ENCODE data around the gene DHRS4L2. TPM values are rescaled to one million over a fixed set of nuclear protein-coding genes. Genes with fewer than 3 reads are reported as not detected.
A peak's percentile ranks its signal among the peaks of the same experiment; 100 is the strongest.
"Not testable (repeated sequence)": the region's sequence is repeated elsewhere in the genome, so short reads cannot be mapped to it uniquely, and the experiment has no call there.

Gene DHRS4L2
- total RNA-seq, 1 donor from 2014 or later, result 13.4 TPM

DNA sequence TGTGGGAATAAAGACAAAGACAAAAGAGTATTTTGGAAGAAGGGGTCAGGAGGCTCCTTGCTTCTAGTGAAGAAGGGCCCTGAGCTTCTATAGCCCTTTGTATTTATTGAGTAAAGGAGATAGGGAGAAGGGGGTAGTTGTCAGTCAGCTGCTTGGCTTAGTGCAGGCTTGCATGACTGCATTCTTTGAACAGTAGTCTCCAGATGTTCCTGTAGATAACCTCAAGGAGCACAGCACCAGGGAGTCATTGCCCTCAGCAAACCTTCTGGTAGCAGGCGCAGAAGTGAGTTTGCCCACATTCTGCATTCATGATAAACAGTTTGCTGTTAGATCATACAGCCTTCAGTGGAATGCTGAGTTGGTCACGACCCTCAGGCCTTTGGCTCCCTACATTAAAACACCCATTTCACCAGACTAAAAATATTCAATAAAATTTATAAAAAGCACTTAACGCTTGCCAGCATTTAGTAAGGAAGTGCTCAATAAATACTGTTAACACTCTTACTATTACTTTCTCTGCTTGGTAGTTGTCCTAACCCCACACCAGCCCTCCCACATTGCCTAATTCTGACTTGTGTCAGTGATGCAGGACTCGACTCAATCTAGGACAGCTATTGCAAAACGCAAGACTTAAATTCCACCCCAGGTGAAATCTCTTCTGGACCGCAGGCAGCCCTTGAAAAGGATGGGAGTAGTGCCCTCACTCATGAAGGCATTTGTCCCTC is 38.2 kb upstream of the DHRS4L2 start:
- Histone ChIP-seq H3K36me3 (ENCODE audit: insufficient read depth, low read length) (no peaks in the 10 kb centered on the region), H3K9me3 (ENCODE audit: insufficient read depth, low read depth, low read length) (no peaks in the 10 kb centered on the region), H3K9ac (ENCODE audit: low read length) (no peak overlapping the region), H3K27me3 (ENCODE audit: insufficient read depth, low read length) (no peaks in the 10 kb centered on the region), H2AFZ (ENCODE audit: low read depth, low read length) (no peak overlapping the region), H3K4me3 (ENCODE audit: insufficient read depth, low read depth, low read length) (no peak overlapping the region), H3K4me1 (ENCODE audit: insufficient read depth, low read length) (peaks cover 3% of the 10 kb centered on the region), H3K79me2 (ENCODE audit: insufficient read depth, low read length) (peaks cover 6% of the 10 kb centered on the region), H4K20me1 (ENCODE audit: insufficient read depth, low read length) (peaks cover 3% of the 10 kb centered on the region), H3K4me2 (ENCODE audit: low read length) (no peak overlapping the region), H3K27ac (ENCODE audit: low read depth, low read length) (no peak overlapping the region)
- Mint-ChIP-seq H3K36me3 (ENCODE audit: low read depth, unreplicated experiment) (peaks cover 3% of the 10 kb centered on the region), H3K9me3 (ENCODE audit: unreplicated experiment) (peaks cover 9% of the 10 kb centered on the region), H3K4me1 (ENCODE audit: low read depth, unreplicated experiment) (peaks cover 2% of the 10 kb centered on the region), H3K27ac (ENCODE audit: unreplicated experiment) (no peak overlapping the region), H3K4me3 (ENCODE audit: unreplicated experiment) (no peak overlapping the region), H3K27me3 (ENCODE audit: low read depth, unreplicated experiment) (no peaks in the 10 kb centered on the region)
- DNase-seq (ENCODE audit: low read depth) (no peak), FAIRE-seq (no peak)
- no peak for TF ChIP-seq EZH2 (IDR thresholded peaks at IDR 0.05; ENCODE audit: insufficient read depth, low read length)
- TF ChIP-seq, protein P1, sequence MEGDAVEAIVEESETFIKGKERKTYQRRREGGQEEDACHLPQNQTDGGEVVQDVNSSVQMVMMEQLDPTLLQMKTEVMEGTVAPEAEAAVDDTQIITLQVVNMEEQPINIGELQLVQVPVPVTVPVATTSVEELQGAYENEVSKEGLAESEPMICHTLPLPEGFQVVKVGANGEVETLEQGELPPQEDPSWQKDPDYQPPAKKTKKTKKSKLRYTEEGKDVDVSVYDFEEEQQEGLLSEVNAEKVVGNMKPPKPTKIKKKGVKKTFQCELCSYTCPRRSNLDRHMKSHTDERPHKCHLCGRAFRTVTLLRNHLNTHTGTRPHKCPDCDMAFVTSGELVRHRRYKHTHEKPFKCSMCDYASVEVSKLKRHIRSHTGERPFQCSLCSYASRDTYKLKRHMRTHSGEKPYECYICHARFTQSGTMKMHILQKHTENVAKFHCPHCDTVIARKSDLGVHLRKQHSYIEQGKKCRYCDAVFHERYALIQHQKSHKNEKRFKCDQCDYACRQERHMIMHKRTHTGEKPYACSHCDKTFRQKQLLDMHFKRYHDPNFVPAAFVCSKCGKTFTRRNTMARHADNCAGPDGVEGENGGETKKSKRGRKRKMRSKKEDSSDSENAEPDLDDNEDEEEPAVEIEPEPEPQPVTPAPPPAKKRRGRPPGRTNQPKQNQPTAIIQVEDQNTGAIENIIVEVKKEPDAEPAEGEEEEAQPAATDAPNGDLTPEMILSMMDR (IDR thresholded peaks at IDR 0.05; ENCODE audit: insufficient read depth, low read depth, low read length), result no peak

DNA sequence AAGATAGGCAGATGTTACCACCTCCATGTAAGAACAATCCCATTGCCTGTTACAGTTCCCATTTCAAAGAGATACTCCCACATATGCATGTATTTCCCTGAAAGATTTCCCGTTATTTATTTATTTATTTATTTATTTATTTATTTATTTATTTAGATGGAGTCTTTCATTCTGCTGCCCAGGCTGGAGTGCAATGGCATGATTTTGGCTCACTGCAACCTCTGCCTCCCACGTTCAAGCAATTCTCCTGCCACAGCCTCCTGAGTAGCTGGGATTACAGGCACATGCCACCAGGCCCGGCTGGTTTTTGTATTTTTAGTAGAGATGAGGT is 37.6 kb upstream of the DHRS4L2 start:
- H3K9me3 ChIP-seq (ENCODE audit: insufficient read depth, low read depth, low read length); H3K9me3 Mint-ChIP-seq (ENCODE audit: unreplicated experiment); H3K79me2 ChIP-seq (ENCODE audit: insufficient read depth, low read length); H3K9ac ChIP-seq (ENCODE audit: low read length); H3K27me3 Mint-ChIP-seq (ENCODE audit: low read depth, unreplicated experiment); FAIRE-seq; H3K36me3 ChIP-seq (ENCODE audit: insufficient read depth, low read length); H3K4me1 Mint-ChIP-seq (ENCODE audit: low read depth, unreplicated experiment); H3K4me2 ChIP-seq (ENCODE audit: low read length); H3K4me3 ChIP-seq (ENCODE audit: insufficient read depth, low read depth, low read length); H4K20me1 ChIP-seq (ENCODE audit: insufficient read depth, low read length); H3K4me3 Mint-ChIP-seq (ENCODE audit: unreplicated experiment); DNase-seq (ENCODE audit: low read depth); H2AFZ ChIP-seq (ENCODE audit: low read depth, low read length); H3K27ac Mint-ChIP-seq (ENCODE audit: unreplicated experiment); H3K27ac ChIP-seq (ENCODE audit: low read depth, low read length); H3K4me1 ChIP-seq (ENCODE audit: insufficient read depth, low read length); H3K36me3 Mint-ChIP-seq (ENCODE audit: low read depth, unreplicated experiment); H3K27me3 ChIP-seq (ENCODE audit: insufficient read depth, low read length): not testable (repeated sequence)

DNA sequence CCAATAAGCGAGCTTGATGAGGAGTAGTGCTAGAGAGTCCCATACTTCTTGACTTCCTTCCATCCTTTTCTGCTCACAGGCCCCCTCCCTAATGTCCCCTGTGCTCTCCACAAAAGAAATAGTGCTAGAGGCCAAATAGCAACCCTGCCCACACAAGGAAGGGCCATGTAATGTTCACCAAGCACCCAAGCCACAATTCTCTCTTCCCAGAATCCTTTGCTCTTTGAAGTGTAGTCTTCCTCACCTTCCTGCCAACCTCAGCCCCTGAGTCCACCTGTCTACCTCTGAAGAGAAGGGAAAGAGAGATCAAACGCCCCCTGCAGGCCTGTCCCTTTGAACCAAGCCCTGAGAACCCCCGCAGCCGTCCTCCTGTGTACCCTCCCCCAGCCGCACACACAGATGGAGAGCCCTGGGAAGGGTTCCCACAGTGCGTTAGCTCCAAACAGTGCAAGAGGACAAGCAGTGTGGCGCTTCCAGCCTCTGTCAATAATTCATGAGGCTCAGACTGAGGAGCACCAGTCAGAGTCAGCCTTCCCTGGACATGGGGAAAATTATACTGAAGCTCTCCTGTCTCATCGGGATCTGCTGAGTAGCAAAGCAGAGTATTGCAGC is 37.0 kb upstream of the DHRS4L2 start:
- FAIRE-seq (no peak), DNase-seq (ENCODE audit: low read depth) (no peak)
- Mint-ChIP-seq H3K4me1 (ENCODE audit: low read depth, unreplicated experiment) (peaks cover 2% of the 10 kb centered on the region), H3K27me3 (ENCODE audit: low read depth, unreplicated experiment) (no peaks in the 10 kb centered on the region), H3K9me3 (ENCODE audit: unreplicated experiment) (peaks cover 7% of the 10 kb centered on the region), H3K36me3 (ENCODE audit: low read depth, unreplicated experiment) (peaks cover 8% of the 10 kb centered on the region), H3K4me3 (ENCODE audit: unreplicated experiment) (no peak overlapping the region), H3K27ac (ENCODE audit: unreplicated experiment) (peak overlapping the region; percentile 47)
- no peaks in the 10 kb centered on the region for H3K36me3 ChIP-seq (ENCODE audit: insufficient read depth, low read length)
- no peaks in the 10 kb centered on the region for H4K20me1 ChIP-seq (ENCODE audit: insufficient read depth, low read length)
- no peaks in the 10 kb centered on the region for H3K27me3 ChIP-seq (ENCODE audit: insufficient read depth, low read length)
- no peak for TF ChIP-seq EZH2 (IDR thresholded peaks at IDR 0.05; ENCODE audit: insufficient read depth, low read length)
- TF ChIP-seq, protein P1 (IDR thresholded peaks at IDR 0.05; ENCODE audit: insufficient read depth, low read depth, low read length), result no peak
- no peak overlapping the region for H2AFZ ChIP-seq (ENCODE audit: low read depth, low read length)
- H3K9ac ChIP-seq (ENCODE audit: low read length), result no peak overlapping the region
- H3K9me3 ChIP-seq (ENCODE audit: insufficient read depth, low read depth, low read length), result no peaks in the 10 kb centered on the region
- no peak overlapping the region for H3K4me3 ChIP-seq (ENCODE audit: insufficient read depth, low read depth, low read length)
- no peak overlapping the region for H3K4me2 ChIP-seq (ENCODE audit: low read length)
- H3K79me2 ChIP-seq (ENCODE audit: insufficient read depth, low read length), result peaks cover 6% of the 10 kb centered on the region
- H3K27ac ChIP-seq (ENCODE audit: low read depth, low read length), result no peak overlapping the region
- peaks cover 3% of the 10 kb centered on the region for H3K4me1 ChIP-seq (ENCODE audit: insufficient read depth, low read length)

DNA sequence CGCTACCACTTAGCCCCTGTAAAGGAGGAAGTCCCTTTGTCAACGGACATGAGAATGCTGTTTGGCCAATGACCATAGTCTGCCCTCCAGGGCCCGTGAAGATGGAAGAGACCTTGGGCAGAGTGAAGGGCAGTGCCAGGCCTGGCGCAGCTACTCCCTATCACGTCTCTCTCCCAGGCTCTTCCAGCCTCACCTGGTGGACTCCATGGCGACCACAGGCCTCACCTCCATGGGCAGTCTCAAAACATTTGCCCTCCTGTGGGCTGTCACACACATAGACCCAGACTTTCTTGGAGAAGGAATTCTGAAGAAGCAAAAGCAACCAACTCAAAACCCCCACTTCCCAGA is 35.6 kb upstream of the DHRS4L2 start:
- H2AFZ ChIP-seq (ENCODE audit: low read depth, low read length), result peak overlapping the region; percentile 93
- H3K4me1 Mint-ChIP-seq (ENCODE audit: low read depth, unreplicated experiment), result not testable (repeated sequence)
- H3K4me3 Mint-ChIP-seq (ENCODE audit: unreplicated experiment), result peak overlapping the region; percentile 98

More for the DNA sequence above, 35.6 kb upstream of the DHRS4L2 start:
- not testable (repeated sequence) for H3K4me1 ChIP-seq (ENCODE audit: insufficient read depth, low read length); H4K20me1 ChIP-seq (ENCODE audit: insufficient read depth, low read length); H3K27me3 Mint-ChIP-seq (ENCODE audit: low read depth, unreplicated experiment); H3K9me3 ChIP-seq (ENCODE audit: insufficient read depth, low read depth, low read length); H3K9me3 Mint-ChIP-seq (ENCODE audit: unreplicated experiment); H3K27ac ChIP-seq (ENCODE audit: low read depth, low read length); H3K79me2 ChIP-seq (ENCODE audit: insufficient read depth, low read length); FAIRE-seq; H3K36me3 ChIP-seq (ENCODE audit: insufficient read depth, low read length); H3K27me3 ChIP-seq (ENCODE audit: insufficient read depth, low read length); H3K27ac Mint-ChIP-seq (ENCODE audit: unreplicated experiment); H3K36me3 Mint-ChIP-seq (ENCODE audit: low read depth, unreplicated experiment); DNase-seq (ENCODE audit: low read depth)
- H3K4me3 ChIP-seq (ENCODE audit: insufficient read depth, low read depth, low read length), result peak overlapping the region; percentile 82
- H3K4me2 ChIP-seq (ENCODE audit: low read length), result peak overlapping the region; percentile 86
- peak overlapping the region; percentile 97 for H3K9ac ChIP-seq (ENCODE audit: low read length)
